ENCODE data around the gene SORCS3. TPM values are rescaled to one million over a fixed set of nuclear protein-coding genes. Genes with fewer than 3 reads are reported as not detected.
A peak's percentile ranks its signal among the peaks of the same experiment; 100 is the strongest.

The SORCS3 gene
- polyA plus RNA-seq, 1 donor from 2014 or later, result 9.8 TPM

- H4K20me1 ChIP-seq (ENCODE audit: insufficient read depth), result no peaks in the 10 kb centered on the region
- no peak overlapping the region for H3K9ac ChIP-seq (ENCODE audit: low read length)
- H3K27ac ChIP-seq (ENCODE audit: low read length), result no peak overlapping the region
- no peaks in the 10 kb centered on the region for H3K9me2 ChIP-seq (ENCODE audit: insufficient read depth, low read length)
- H3K4me2 ChIP-seq (ENCODE audit: low read length), result no peak overlapping the region
- no peak overlapping the region for H2AFZ ChIP-seq (ENCODE audit: low read depth, low read length)
- TF ChIP-seq MXI1 (conservative IDR thresholded peaks at IDR 0.05; ENCODE audit: poor library complexity, severe bottlenecking) (no peak), CTCF (IDR thresholded peaks at IDR 0.05; ENCODE audit: poor library complexity, severe bottlenecking) (peak; percentile 38)
- H3K4me3 ChIP-seq (ENCODE audit: low read length), result no peak overlapping the region
- H3K79me2 ChIP-seq (replicated peaks; ENCODE audit: insufficient read depth, low read length), result no peaks in the 10 kb centered on the region
- no peaks in the 10 kb centered on the region for H3K27me3 ChIP-seq (ENCODE audit: insufficient read depth, low read depth, low read length)
- H3K9me3 ChIP-seq (ENCODE audit: low read length), result peaks cover 7% of the 10 kb centered on the region
- H3K36me3 ChIP-seq (ENCODE audit: insufficient read depth, low read length), result no peaks in the 10 kb centered on the region
- H3F3A ChIP-seq (ENCODE audit: insufficient read depth, low read length, poor library complexity, severe bottlenecking), result no peaks in the 10 kb centered on the region
These were observed 26.8 kb upstream of the SORCS3 start for GRCh38 chr10:104614245-104614831.

GRCh38 chr10:104615136-104615535 lies 26.0 kb upstream of the SORCS3 start:
- no peak overlapping the region for H3K27ac ChIP-seq (ENCODE audit: low read length)

DNA sequence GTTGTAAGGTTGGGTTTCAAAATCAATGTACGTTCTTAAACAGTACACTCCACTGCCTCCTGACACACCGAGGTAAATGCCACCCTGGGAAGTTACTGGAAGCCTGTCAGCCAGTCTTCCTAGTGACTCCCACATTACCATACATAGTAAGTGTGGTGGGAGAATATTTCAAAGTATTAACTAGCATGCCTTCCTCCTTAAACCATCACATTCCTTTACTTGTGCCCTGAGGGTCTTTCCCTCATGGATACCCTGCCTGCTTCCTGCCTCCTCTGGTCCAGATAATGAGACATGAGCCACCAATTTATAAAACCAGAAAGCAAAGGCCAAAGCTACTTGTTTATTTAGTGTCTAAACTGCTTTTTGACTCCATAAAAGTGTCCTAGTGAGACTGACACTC lies 23.3 kb upstream of the SORCS3 start:
- H3K4me3 ChIP-seq (ENCODE audit: low read length), result no peak overlapping the region
- no peak for TF ChIP-seq POLR2AphosphoS5 (IDR thresholded peaks at IDR 0.05)
- TF ChIP-seq SMC3 (conservative IDR thresholded peaks at IDR 0.05; ENCODE audit: poor library complexity), result no peak
- TF ChIP-seq CTCF (IDR thresholded peaks at IDR 0.05; ENCODE audit: poor library complexity, severe bottlenecking), result no peak
- no peak for TF ChIP-seq MXI1 (conservative IDR thresholded peaks at IDR 0.05; ENCODE audit: poor library complexity, severe bottlenecking)
- TF ChIP-seq, protein P1, sequence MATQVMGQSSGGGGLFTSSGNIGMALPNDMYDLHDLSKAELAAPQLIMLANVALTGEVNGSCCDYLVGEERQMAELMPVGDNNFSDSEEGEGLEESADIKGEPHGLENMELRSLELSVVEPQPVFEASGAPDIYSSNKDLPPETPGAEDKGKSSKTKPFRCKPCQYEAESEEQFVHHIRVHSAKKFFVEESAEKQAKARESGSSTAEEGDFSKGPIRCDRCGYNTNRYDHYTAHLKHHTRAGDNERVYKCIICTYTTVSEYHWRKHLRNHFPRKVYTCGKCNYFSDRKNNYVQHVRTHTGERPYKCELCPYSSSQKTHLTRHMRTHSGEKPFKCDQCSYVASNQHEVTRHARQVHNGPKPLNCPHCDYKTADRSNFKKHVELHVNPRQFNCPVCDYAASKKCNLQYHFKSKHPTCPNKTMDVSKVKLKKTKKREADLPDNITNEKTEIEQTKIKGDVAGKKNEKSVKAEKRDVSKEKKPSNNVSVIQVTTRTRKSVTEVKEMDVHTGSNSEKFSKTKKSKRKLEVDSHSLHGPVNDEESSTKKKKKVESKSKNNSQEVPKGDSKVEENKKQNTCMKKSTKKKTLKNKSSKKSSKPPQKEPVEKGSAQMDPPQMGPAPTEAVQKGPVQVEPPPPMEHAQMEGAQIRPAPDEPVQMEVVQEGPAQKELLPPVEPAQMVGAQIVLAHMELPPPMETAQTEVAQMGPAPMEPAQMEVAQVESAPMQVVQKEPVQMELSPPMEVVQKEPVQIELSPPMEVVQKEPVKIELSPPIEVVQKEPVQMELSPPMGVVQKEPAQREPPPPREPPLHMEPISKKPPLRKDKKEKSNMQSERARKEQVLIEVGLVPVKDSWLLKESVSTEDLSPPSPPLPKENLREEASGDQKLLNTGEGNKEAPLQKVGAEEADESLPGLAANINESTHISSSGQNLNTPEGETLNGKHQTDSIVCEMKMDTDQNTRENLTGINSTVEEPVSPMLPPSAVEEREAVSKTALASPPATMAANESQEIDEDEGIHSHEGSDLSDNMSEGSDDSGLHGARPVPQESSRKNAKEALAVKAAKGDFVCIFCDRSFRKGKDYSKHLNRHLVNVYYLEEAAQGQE (IDR thresholded peaks at IDR 0.05; ENCODE audit: borderline replicate concordance), result no peak
- TF ChIP-seq EZH2 (IDR thresholded peaks at IDR 0.05; ENCODE audit: borderline replicate concordance, insufficient read depth, low read length, poor library complexity, severe bottlenecking), result no peak
- TF ChIP-seq TAF1 (IDR thresholded peaks at IDR 0.05; ENCODE audit: low read depth), result no peak
- no peaks in the 10 kb centered on the region for H3K9me3 ChIP-seq (ENCODE audit: low read length)
- H3K27ac ChIP-seq (ENCODE audit: low read length), result no peak overlapping the region
- H2AFZ ChIP-seq (ENCODE audit: low read depth, low read length), result no peak overlapping the region
- no peaks in the 10 kb centered on the region for H3K9me2 ChIP-seq (ENCODE audit: insufficient read depth, low read length)
- H3K9ac ChIP-seq (ENCODE audit: low read length), result no peak overlapping the region
- no peaks in the 10 kb centered on the region for H3F3A ChIP-seq (ENCODE audit: insufficient read depth, low read length, poor library complexity, severe bottlenecking)
- no peaks in the 10 kb centered on the region for H3K27me3 ChIP-seq (ENCODE audit: insufficient read depth, low read depth, low read length)
- H4K20me1 ChIP-seq (ENCODE audit: insufficient read depth), result no peaks in the 10 kb centered on the region
- no peaks in the 10 kb centered on the region for H3K79me2 ChIP-seq (replicated peaks; ENCODE audit: insufficient read depth, low read length)
- H3K4me2 ChIP-seq (ENCODE audit: low read length), result no peak overlapping the region
- no peaks in the 10 kb centered on the region for H3K36me3 ChIP-seq (ENCODE audit: insufficient read depth, low read length)

More at GRCh38 chr10:104615136-104615535, 26.0 kb upstream of the SORCS3 start:
- H3K4me3 ChIP-seq (ENCODE audit: low read length), result no peak overlapping the region
- H3K36me3 ChIP-seq (ENCODE audit: insufficient read depth, low read length), result no peaks in the 10 kb centered on the region
- no peak overlapping the region for H3K4me2 ChIP-seq (ENCODE audit: low read length)
- no peaks in the 10 kb centered on the region for H3K9me2 ChIP-seq (ENCODE audit: insufficient read depth, low read length)
- no peak overlapping the region for H2AFZ ChIP-seq (ENCODE audit: low read depth, low read length)
- H3F3A ChIP-seq (ENCODE audit: insufficient read depth, low read length, poor library complexity, severe bottlenecking), result no peaks in the 10 kb centered on the region
- TF ChIP-seq EP300 (conservative IDR thresholded peaks at IDR 0.05; ENCODE audit: poor library complexity, severe bottlenecking) (peak; percentile 46), TAF1 (IDR thresholded peaks at IDR 0.05; ENCODE audit: low read depth) (no peak), SMC3 (conservative IDR thresholded peaks at IDR 0.05; ENCODE audit: poor library complexity) (no peak), POLR2AphosphoS5 (IDR thresholded peaks at IDR 0.05) (no peak)
- TF ChIP-seq, protein P1 (IDR thresholded peaks at IDR 0.05; ENCODE audit: borderline replicate concordance), result no peak
- no peaks in the 10 kb centered on the region for H3K79me2 ChIP-seq (replicated peaks; ENCODE audit: insufficient read depth, low read length)
- H3K9ac ChIP-seq (ENCODE audit: low read length), result no peak overlapping the region
- H4K20me1 ChIP-seq (ENCODE audit: insufficient read depth), result no peaks in the 10 kb centered on the region
- H3K27me3 ChIP-seq (ENCODE audit: insufficient read depth, low read depth, low read length), result no peaks in the 10 kb centered on the region
- peaks cover 7% of the 10 kb centered on the region for H3K9me3 ChIP-seq (ENCODE audit: low read length)
